ENCODE data around the gene RAP1GAP.
"Not testable (repeated sequence)": the region's sequence is repeated elsewhere in the genome, so short reads cannot be mapped to it uniquely, and the experiment has no call there.

Gene RAP1GAP

GRCh38 chr1:21568006-21568746, 101.0 kb downstream of the RAP1GAP start:
- DNase-seq = no peak

GRCh38 chr1:21567241-21568005, 101.7 kb downstream of the RAP1GAP start:
- DNase-seq = no peak

GRCh38 chr1:21566361-21566760, 102.8 kb downstream of the RAP1GAP start:
- not testable (repeated sequence) for DNase-seq

DNA sequence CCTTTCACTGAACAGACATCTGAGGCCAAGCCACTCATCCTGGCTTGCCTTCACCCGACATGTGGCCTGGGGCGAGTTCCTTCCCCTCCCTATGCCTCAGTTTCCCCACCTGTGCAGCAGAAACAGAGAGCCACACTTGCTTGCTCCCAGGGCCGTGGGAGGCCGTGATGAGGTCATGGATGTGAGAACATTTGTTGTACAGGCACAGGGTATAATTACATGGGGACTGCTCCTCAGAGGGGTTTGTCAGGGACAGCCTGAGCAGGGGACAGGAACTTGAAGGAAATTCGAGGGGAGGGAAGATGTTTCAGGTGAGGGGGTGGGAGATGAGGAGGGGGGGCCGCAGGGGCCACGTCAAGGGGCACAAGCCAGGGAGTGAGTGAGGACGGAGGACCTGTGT, 103.9 kb downstream of the RAP1GAP start:
- no peak for DNase-seq

DNA sequence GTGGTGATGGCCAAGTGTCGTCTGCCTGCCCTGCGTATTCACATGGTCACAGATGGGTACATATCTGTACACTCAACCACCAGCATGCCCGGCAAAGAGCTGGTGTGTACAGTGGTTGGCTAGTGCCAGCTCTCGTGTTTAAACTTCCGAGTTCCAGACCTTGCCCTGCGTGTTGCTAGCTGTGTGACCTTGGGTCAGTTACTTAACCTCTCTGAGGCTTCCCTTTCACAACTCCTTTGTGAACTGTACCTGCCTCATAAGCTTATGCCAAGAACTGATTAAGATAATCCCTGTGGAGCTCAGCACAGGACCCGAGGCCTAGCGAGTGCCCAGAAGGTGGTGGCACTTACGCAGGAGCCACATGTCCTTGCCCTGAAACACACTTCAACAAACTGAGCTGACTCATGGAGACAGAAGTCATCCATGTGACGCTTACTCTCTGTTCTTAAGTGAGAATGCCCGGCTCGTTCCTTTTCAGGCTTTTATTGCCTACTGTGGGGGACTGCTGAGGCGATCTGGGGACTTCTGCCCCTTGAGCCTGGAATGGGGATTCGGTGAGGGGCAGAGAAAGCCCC, 104.5 kb downstream of the RAP1GAP start:
- DNase-seq = no peak

- no peak for DNase-seq
These were observed 105.2 kb downstream of the RAP1GAP start for GRCh38 chr1:21563971-21564370.

- no peak for DNase-seq
These were observed 106.3 kb downstream of the RAP1GAP start for GRCh38 chr1:21562896-21563295.

DNA sequence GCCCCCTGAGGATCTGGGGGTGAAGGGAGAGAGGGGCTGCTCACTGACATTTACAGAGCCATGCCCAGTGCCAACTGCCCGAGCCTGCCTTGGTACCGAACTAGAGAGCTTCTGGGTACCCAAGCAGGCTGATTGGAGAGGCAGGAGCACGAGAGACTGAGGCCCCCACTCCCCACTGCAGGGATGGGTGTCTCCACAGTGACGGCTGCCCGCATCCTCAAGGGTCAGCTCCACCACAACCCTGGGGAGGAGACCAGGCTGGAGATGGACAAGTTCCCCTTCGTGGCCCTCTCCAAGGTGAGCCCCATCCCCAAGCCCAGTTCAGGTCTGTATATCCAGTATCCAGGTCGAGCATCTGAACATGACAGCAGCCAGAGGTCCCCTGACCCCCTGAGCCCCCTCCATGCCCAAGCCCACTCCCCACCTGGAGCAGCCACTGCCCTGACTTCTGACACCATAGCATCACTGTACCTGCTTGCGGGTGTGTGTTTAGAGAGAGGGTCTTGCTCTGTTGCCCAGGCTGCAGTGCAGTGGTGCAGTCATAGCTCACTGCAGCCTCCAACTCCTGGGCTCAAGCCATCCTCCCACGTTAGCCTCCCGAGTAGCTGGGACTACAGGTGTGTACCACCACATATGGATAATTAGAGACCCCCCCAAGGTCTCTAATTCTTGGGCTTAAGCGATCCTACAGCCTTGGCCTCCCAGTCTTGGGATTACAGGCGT, 108.1 kb downstream of the RAP1GAP start:
- DNase-seq = no peak

DNA sequence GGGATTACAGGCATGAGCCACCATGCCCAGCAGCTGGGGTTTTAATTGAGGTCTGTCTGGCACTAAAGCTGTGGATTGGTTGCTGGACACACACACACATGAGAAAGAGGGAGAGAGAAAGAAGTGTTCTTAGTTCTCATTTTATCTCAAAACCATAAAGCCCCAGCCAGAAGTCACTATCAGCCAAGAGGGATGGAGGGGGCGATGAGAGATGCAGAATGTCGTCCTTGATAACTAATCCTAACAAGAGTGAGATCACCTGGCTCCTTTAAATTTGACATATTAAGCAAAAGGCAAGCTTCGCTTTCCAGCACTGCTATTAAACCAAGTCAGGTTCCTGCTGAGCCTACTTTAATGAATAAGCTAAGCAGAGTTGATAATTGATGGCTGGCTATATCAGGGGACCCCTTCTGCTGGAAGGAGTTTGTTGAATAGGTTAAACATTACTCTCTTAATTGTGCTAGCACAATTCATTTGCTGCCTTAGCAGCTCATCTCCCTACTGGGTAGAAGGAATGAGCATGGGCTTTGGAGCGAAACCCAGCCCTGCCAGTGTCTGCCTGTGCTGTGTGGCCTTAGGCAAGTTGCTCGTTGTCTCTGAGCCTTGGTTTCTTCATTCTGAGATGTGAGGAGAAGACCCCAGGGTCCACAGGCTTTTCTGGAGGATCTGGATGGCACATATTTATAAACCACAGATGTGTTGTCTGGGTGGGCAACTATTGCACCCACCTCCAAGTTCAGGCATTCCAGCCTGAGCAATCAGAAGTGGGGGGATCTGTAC, 109.2 kb downstream of the RAP1GAP start:
- no peak for DNase-seq

DNA sequence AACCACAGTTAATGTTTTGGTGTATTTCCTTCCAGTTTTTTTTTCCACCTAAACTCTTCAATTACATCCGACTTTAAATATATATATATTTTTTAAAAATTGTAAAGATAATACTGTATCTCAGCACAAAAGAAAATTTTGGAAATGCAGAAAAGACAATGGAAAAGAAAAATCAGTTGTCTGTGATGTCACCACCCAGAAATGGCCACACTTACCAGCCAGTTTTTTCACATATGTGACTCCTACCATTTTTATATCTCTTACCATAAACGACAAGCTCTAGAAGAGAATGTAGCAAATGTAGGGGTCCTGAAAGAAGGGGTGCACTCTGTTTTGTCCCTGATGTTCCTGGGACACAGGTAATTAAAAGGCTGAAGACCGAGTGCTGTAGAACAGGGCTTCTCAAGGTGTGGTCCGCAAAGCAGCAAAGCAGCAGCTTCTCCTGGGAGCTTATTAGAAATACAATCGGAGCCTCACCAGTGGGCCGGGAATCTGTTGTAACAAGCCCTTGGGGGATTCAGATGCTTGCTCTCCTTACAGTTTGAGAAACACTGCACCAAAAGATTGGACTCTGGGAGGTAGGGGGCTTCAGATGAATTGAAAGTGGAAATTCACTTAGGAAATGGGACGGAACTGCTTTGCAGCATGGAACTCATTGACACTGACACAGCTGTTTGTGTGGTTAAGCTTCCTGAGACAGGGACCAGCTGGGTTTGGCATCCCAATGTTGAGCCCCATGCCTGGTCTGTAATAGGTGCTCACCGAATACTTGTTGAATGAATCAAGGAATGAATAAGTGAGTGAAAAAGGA, 115.8 kb downstream of the RAP1GAP start:
- no peak for DNase-seq

DNA sequence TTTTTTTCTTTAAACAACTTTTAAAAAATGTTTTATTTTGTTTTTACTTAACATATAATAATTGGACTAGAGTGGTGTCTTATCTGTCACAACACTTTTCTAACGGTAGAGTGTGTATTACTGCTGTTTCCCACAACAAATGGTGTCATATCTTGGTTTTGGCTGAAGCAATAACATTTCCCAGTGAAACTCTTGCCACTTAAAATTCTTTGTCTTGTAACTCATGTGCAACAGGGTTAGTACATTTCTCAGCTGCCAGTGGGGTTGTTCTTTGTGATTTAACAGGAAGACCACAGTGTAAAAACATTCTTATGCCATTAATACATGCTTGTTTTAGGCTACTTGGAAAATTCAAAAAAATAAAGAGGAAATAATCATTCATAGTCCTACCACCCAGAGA, 116.4 kb downstream of the RAP1GAP start:
- DNase-seq = no peak

DNA sequence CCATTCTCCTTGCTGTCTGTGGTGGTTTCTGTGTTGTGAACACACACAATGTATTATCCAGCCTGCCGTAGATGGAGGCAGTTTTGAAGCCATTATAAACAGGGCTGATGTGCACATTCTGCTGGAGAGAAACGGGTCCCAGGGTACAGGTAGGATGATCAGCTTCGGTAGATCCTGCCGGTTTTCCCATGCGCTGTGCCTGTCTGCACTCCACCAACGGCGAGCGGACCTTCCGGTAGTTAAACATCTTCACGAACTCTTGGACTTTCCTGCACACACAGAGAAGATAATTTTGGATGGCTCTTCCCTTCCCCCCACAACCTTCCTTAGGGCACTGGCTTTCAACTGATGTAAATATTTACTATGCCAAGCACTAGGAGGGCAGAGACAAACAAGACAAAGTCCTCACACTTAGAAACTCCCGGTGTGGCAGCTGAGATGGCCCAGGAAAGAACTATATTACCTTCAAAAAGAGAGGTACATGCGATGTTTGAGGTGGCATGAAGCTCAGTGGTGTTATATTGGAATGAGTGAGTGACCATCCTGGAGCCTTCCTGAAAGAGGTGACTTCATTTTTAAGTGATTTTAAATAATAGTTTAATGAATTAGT, 118.2 kb downstream of the RAP1GAP start:
- no peak for DNase-seq

- DNase-seq = no peak
These were observed 119.1 kb downstream of the RAP1GAP start for GRCh38 chr1:21550097-21550496.

- DNase-seq = no peak
These were observed 121.3 kb downstream of the RAP1GAP start for GRCh38 chr1:21547876-21548275.
